ENCODE measurements around the gene GPC3. TPM values are rescaled to one million over a fixed set of nuclear protein-coding genes. Genes with fewer than 3 reads are reported as not detected.

The GPC3 gene
- total and polyA plus RNA-seq, 3 experiments from 2014 or later: not detected

DNA sequence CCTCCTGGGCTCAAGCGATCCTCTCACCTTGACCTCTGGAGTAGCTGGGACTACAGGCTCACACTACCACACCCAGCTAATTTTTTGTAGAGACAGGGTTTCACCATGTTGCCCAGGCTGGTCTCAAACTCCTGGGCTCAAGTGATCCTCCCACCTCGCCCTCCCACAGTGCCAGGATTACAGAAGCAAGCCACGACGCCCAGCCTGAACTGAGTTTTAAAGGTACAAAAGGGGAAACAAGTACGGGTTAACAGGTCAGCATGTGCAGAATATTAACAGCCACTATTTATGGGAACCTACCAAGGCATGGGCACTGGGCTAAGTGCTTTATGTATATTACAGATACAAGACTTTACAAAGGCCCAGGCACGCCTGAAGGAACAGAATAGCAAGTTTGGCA, 405.8 kb downstream of the GPC3 start:
- H3K27ac ChIP-seq (ENCODE audit: low read depth, low read length): no peak overlapping the region
- CTCF ChIA-PET: no interaction called here
- no peak overlapping the region for H3K4me3 Mint-ChIP-seq
- no peaks in the 10 kb centered on the region for H3K9me3 Mint-ChIP-seq
- DNase-seq: no peak
- no peaks in the 10 kb centered on the region for H3K9me3 ChIP-seq (ENCODE audit: low read length)
- no peaks in the 10 kb centered on the region for H3K27me3 ChIP-seq (ENCODE audit: insufficient read depth, low read length, poor library complexity, severe bottlenecking)
- H3K27ac Mint-ChIP-seq: peak overlapping the region in 1 of 8 donors; percentile 44
- H3K27me3 Mint-ChIP-seq: peaks cover 5 to 10% of the 10 kb centered on the region in 2 donors
- H3K4me1 ChIP-seq (ENCODE audit: insufficient read depth, low read length): no peaks in the 10 kb centered on the region
- no peaks in the 10 kb centered on the region for H3K36me3 ChIP-seq (ENCODE audit: insufficient read depth, low read length)
- no peaks in the 10 kb centered on the region for H3K36me3 Mint-ChIP-seq
- H3K4me1 Mint-ChIP-seq: no peaks in the 10 kb centered on the region
- POLR2A ChIA-PET: no interaction called here
- H3K4me3 ChIP-seq (ENCODE audit: low read length): no peak overlapping the region

GRCh38 chrX:133576876-133577275, 408.5 kb downstream of the GPC3 start:
- H3K36me3 Mint-ChIP-seq: no peaks in the 10 kb centered on the region

GRCh38 chrX:133575501-133576136, 409.8 kb downstream of the GPC3 start:
- Mint-ChIP-seq H3K36me3 (no peaks in the 10 kb centered on the region), H3K4me3 (no peak overlapping the region), H3K27ac (no peak overlapping the region), H3K4me1 (no peaks in the 10 kb centered on the region), H3K9me3 (peaks cover 0 to 4% (median 0%) of the 10 kb centered on the region in 5 donors), H3K27me3 (peaks cover 0 to 5% of the 10 kb centered on the region in 2 donors)
- ChIA-PET CTCF (no interaction called here), POLR2A (no interaction called here)
- DNase-seq: no peak
- H3K4me1 ChIP-seq (ENCODE audit: insufficient read depth, low read length): no peaks in the 10 kb centered on the region
- no peaks in the 10 kb centered on the region for H3K9me3 ChIP-seq (ENCODE audit: low read length)
- no peaks in the 10 kb centered on the region for H3K36me3 ChIP-seq (ENCODE audit: insufficient read depth, low read length)
- no peak overlapping the region for H3K27ac ChIP-seq (ENCODE audit: low read depth, low read length)
- H3K4me3 ChIP-seq (ENCODE audit: low read length): no peak overlapping the region
- no peaks in the 10 kb centered on the region for H3K27me3 ChIP-seq (ENCODE audit: insufficient read depth, low read length, poor library complexity, severe bottlenecking)

More at GRCh38 chrX:133576876-133577275, 408.5 kb downstream of the GPC3 start:
- peaks cover 0 to 5% of the 10 kb centered on the region in 2 donors for H3K27me3 Mint-ChIP-seq
- DNase-seq: no peak
- H3K4me3 ChIP-seq (ENCODE audit: low read length): no peak overlapping the region
- no peak overlapping the region for H3K27ac ChIP-seq (ENCODE audit: low read depth, low read length)
- no peaks in the 10 kb centered on the region for H3K9me3 ChIP-seq (ENCODE audit: low read length)
- H3K36me3 ChIP-seq (ENCODE audit: insufficient read depth, low read length): no peaks in the 10 kb centered on the region
- H3K4me3 Mint-ChIP-seq: no peak overlapping the region
- ChIA-PET CTCF (no interaction called here), POLR2A (no interaction called here)
- H3K4me1 Mint-ChIP-seq: no peaks in the 10 kb centered on the region
- H3K27me3 ChIP-seq (ENCODE audit: insufficient read depth, low read length, poor library complexity, severe bottlenecking): no peaks in the 10 kb centered on the region
- H3K27ac Mint-ChIP-seq: no peak overlapping the region
- no peaks in the 10 kb centered on the region for H3K4me1 ChIP-seq (ENCODE audit: insufficient read depth, low read length)
- peaks cover 0 to 4% (median 0%) of the 10 kb centered on the region in 5 donors for H3K9me3 Mint-ChIP-seq

DNA sequence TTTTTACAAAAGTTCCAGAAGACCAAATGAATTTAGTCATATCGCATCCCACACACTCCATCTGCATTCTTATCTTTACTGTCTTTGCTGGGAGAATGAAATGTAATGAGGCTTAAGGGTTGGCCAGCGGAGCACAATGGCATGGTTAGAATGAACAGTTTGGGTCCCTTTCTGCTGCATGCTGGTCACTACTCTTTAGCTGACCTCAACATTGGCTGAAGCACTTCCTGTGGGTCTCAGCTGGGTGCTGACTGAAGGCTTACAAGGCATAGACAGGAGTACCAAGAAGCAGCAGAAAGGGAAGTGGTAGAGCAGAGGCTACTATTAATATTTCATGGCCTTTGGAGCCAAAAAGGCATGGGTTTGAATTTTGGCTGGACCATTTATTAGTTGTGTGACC, 410.7 kb downstream of the GPC3 start:
- Histone ChIP-seq H3K4me3 (ENCODE audit: low read length) (no peak overlapping the region), H3K9me3 (ENCODE audit: low read length) (no peaks in the 10 kb centered on the region), H3K36me3 (ENCODE audit: insufficient read depth, low read length) (no peaks in the 10 kb centered on the region), H3K4me1 (ENCODE audit: insufficient read depth, low read length) (no peaks in the 10 kb centered on the region), H3K27me3 (ENCODE audit: insufficient read depth, low read length, poor library complexity, severe bottlenecking) (no peaks in the 10 kb centered on the region), H3K27ac (ENCODE audit: low read depth, low read length) (no peak overlapping the region)
- Mint-ChIP-seq H3K4me3 (no peak overlapping the region), H3K27ac (no peak overlapping the region), H3K27me3 (peaks cover 0 to 4% of the 10 kb centered on the region in 2 donors), H3K4me1 (no peaks in the 10 kb centered on the region), H3K36me3 (no peaks in the 10 kb centered on the region), H3K9me3 (peaks cover 0 to 4% (median 0%) of the 10 kb centered on the region in 5 donors)
- no peak for DNase-seq
- ChIA-PET POLR2A (no interaction called here), CTCF (no interaction called here)

DNA sequence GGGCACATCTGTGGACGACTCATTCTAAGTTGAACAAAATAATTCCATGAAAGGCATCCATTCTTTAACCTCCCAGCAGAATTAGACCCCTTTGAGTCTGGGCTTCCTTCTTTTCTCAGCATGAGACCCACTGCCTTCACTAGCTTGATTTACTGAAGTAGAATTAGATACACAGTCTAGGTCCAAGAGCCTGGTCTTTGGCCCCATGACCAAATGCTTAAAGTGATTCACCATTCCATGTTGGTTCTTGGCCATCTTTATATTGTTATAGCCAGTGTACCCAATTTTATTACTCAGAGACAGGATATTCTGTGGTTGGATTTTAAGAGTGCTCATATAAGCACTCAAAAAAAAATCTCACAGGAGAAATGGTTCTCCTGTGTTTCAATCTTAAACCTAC, 414.8 kb downstream of the GPC3 start:
- H3K27ac ChIP-seq (ENCODE audit: low read depth, low read length): no peak overlapping the region
- no peak overlapping the region for H3K4me3 ChIP-seq (ENCODE audit: low read length)
- H3K36me3 ChIP-seq (ENCODE audit: insufficient read depth, low read length): no peaks in the 10 kb centered on the region
- ChIA-PET POLR2A (no interaction called here), CTCF (no interaction called here)
- no peaks in the 10 kb centered on the region for H3K4me1 Mint-ChIP-seq
- H3K4me3 Mint-ChIP-seq: no peak overlapping the region
- no peaks in the 10 kb centered on the region for H3K27me3 ChIP-seq (ENCODE audit: insufficient read depth, low read length, poor library complexity, severe bottlenecking)
- no peak for DNase-seq
- no peaks in the 10 kb centered on the region for H3K36me3 Mint-ChIP-seq
- no peaks in the 10 kb centered on the region for H3K27me3 Mint-ChIP-seq
- H3K4me1 ChIP-seq (ENCODE audit: insufficient read depth, low read length): no peaks in the 10 kb centered on the region
- no peak overlapping the region for H3K27ac Mint-ChIP-seq
- H3K9me3 Mint-ChIP-seq: peaks cover 0 to 4% (median 0%) of the 10 kb centered on the region in 5 donors
- H3K9me3 ChIP-seq (ENCODE audit: low read length): no peaks in the 10 kb centered on the region

DNA sequence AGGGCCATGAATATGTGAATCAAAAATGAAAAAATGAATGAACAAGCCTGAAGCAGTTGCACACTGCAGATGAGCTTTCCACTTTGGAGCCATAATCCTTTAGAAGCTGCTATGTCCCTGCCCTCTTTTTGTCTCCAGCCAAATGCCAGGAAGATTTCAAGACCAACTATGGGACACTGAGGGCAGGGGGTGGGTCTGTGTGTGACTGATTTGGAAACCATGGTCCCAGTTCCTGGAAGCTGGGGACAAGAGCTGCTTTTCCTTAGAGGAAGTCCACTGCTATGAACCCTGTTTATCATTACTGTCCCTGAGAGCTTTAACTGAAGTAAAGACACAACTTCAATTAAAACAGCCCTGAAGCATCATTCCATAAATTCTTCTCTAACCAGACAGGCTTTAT, 416.2 kb downstream of the GPC3 start:
- no peaks in the 10 kb centered on the region for H3K27me3 Mint-ChIP-seq
- no peaks in the 10 kb centered on the region for H3K27me3 ChIP-seq (ENCODE audit: insufficient read depth, low read length, poor library complexity, severe bottlenecking)
- H3K36me3 Mint-ChIP-seq: no peaks in the 10 kb centered on the region
- H3K4me1 ChIP-seq (ENCODE audit: insufficient read depth, low read length): no peaks in the 10 kb centered on the region
- CTCF ChIA-PET: no interaction called here
- H3K4me1 Mint-ChIP-seq: no peaks in the 10 kb centered on the region
- no peak overlapping the region for H3K4me3 Mint-ChIP-seq
- no peaks in the 10 kb centered on the region for H3K9me3 ChIP-seq (ENCODE audit: low read length)
- H3K27ac ChIP-seq (ENCODE audit: low read depth, low read length): no peak overlapping the region
- POLR2A ChIA-PET: no interaction called here
- H3K9me3 Mint-ChIP-seq: peaks cover 0 to 4% (median 0%) of the 10 kb centered on the region in 5 donors
- no peak overlapping the region for H3K4me3 ChIP-seq (ENCODE audit: low read length)
- no peaks in the 10 kb centered on the region for H3K36me3 ChIP-seq (ENCODE audit: insufficient read depth, low read length)
- no peak for DNase-seq
- H3K27ac Mint-ChIP-seq: no peak overlapping the region

DNA sequence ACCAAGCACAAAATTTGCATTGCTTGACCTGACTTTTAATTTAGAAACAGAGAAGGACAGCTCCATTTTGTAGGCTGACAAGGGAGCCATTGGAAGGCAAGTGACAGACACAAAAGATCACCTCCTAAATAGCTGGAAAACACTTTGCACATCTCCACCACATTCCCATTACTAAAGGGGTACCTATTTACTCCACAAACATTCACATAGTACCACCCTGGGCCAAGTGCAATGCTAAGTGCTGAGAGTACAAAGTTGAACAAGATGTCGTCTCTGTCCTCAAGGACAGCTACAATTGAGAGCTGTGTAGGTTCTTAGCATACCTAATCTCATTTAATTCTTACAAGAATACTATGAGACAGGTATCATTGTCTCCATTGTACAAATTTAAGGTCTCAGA, 417.3 kb downstream of the GPC3 start:
- no peaks in the 10 kb centered on the region for H3K36me3 ChIP-seq (ENCODE audit: insufficient read depth, low read length)
- POLR2A ChIA-PET: no interaction called here

GRCh38 chrX:133566876-133567275, 418.5 kb downstream of the GPC3 start:
- Histone ChIP-seq H3K9me3 (ENCODE audit: low read length) (no peaks in the 10 kb centered on the region), H3K27me3 (ENCODE audit: insufficient read depth, low read length, poor library complexity, severe bottlenecking) (no peaks in the 10 kb centered on the region), H3K27ac (ENCODE audit: low read depth, low read length) (no peak overlapping the region), H3K4me3 (ENCODE audit: low read length) (no peak overlapping the region), H3K36me3 (ENCODE audit: insufficient read depth, low read length) (no peaks in the 10 kb centered on the region), H3K4me1 (ENCODE audit: insufficient read depth, low read length) (no peaks in the 10 kb centered on the region)
- POLR2A ChIA-PET: no interaction called here
- Mint-ChIP-seq H3K27me3 (peaks cover 0 to 2% of the 10 kb centered on the region in 2 donors), H3K27ac (peak overlapping the region in 1 of 8 donors; percentile 43), H3K4me1 (no peaks in the 10 kb centered on the region), H3K4me3 (no peak overlapping the region), H3K36me3 (no peaks in the 10 kb centered on the region), H3K9me3 (no peaks in the 10 kb centered on the region)
- no peak for DNase-seq
- CTCF ChIA-PET: no interaction called here

More for the DNA sequence above, 417.3 kb downstream of the GPC3 start:
- Histone ChIP-seq H3K4me3 (ENCODE audit: low read length) (no peak overlapping the region), H3K27me3 (ENCODE audit: insufficient read depth, low read length, poor library complexity, severe bottlenecking) (no peaks in the 10 kb centered on the region), H3K27ac (ENCODE audit: low read depth, low read length) (no peak overlapping the region), H3K9me3 (ENCODE audit: low read length) (no peaks in the 10 kb centered on the region), H3K4me1 (ENCODE audit: insufficient read depth, low read length) (no peaks in the 10 kb centered on the region)
- Mint-ChIP-seq H3K27me3 (no peaks in the 10 kb centered on the region), H3K36me3 (no peaks in the 10 kb centered on the region), H3K27ac (no peak overlapping the region), H3K4me1 (no peaks in the 10 kb centered on the region), H3K9me3 (peaks cover 0 to 4% (median 0%) of the 10 kb centered on the region in 5 donors), H3K4me3 (no peak overlapping the region)
- CTCF ChIA-PET: no interaction called here
- DNase-seq: no peak
